Renal cortex interstitium (tissue), 11 donors: Measurements from ENCODE around the gene MFN2. TPM values are rescaled to one million over a fixed set of nuclear protein-coding genes. Genes with fewer than 3 reads are reported as not detected.

Experiments used
- DNase-seq, 11 donors: peaks; one replicate each; pipeline ENCODE4 v3.0.0-alpha.2; 2013; ENCODE audit warnings: low read depth in 9 of 11, low spot score in 4 of 11; ENCODE audit errors: extremely low read depth in 1 of 11
- polyA plus RNA-seq, 3 donors: library from polyadenylated mRNA; unstranded; fragments of 120-200 nt; gene quantifications; one replicate each; pipeline ENCODE4 v1.2.1, GENCODE V29; 2013; ENCODE audit not compliant: insufficient read length in 3 of 3

Gene MFN2
- polyA plus RNA-seq, 3 donors, result 60.7 to 67.0 (median 64.7) TPM

DNA sequence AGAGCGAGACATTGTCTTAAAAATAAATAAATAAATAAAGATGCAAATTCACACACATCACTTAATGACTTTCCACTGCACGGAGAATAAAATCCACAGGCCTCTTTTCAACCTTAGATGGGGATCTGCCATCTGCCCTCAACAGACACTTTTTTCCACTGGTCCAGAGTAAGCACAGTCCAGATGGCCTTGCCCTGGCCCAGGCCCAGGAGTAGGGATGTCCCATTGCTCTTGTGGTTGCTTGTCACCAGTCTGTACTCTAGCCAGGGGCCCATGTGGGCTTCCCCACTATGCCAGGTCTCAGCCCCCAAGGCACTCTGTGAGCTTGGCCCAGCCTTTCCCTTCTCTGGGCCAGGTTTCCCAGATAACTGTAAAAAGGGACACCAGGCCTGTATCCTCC, 28.3 kb upstream of the MFN2 start:
- no peak for DNase-seq

DNA sequence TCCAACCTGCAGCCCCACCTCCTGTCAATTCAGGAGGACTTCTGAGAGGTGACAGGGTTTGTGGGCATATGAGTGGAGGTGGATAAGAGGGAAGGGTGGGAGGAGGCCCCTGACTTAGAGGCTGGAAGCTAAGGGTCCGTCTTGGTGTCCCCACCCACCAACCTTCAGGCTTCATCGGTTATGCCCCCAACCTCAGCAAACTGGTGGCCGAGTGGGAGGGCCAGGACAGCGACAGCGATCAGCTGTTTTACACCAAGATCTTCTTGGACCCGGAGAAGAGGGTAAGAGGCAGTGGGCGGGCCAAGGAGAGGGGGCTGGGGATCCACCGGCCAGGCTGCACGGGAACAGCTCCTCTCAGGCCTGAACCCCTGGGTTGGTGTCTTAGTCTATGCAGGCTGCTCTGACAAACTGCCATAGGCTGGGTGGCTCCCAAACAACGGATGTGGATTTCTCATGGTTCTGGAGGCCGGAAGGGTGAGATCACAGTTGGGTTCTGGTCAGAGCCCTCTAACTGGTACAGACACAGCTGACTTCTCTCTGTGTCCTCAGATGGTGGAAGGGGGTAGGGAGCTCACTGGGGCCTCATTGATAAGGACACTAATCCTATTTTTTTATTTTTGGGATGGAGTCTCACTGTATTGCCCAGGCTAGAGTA, 27.7 kb upstream of the MFN2 start:
- no peak for DNase-seq

DNA sequence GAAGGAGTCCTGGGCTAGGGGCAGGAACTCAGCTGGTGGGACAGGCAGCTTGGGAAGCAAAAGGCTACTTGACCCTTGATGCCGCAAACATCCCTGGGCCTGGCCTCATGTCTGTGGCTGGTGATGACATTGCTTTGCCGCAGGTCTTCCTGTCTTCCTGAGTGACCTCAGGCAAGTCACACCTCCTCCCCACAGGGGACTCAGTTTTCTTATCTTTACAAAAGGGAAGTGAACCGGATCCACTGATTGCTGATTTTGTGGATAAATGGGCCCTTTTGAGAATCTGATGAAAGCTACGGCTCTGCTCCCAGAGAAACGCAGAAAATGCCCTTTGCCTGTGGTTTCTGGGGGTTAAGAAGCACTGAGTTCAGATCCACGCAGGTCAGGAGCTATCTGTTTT, 25.0 kb upstream of the MFN2 start:
- DNase-seq, result no peak

DNA sequence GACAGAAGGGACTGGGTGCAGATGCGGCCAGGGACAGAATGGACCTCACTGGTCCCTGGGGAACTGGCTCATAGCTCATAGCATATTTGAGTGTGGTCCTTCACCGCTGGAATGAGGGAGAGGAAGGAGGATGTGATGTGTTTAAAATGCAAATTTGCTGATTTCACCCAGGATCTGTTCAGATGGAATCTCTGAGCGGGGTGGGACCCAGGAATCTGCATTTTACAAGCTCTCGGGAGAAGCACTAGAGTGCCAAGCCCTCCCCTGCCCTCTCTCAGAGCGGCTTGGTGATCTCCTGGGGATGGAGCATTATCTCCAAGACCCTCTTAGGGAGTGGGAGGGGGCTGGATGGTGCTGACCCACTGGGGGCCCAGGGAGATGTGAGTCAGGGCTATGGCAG, 22.8 kb upstream of the MFN2 start:
- DNase-seq, result no peak

DNA sequence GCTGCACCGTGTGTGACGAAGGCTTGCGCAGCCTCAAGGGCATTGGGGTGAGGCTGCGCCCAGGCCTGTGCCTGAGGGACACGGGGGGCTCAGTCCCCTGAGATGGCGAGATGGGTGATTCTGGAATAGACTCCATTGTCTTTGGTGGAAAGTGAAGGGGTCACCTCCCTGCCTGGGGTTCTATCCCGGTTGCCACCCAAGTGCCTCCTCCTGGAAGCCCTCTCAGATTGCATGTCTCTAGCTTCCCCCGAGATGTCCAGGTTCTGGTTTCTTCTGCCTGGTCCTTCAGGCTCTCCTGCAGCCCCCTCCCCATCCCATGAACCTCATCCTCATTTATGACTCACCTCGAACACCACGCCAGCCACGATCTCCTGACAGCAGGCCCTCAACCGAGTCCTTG, 22.3 kb upstream of the MFN2 start:
- DNase-seq, result no peak

DNA sequence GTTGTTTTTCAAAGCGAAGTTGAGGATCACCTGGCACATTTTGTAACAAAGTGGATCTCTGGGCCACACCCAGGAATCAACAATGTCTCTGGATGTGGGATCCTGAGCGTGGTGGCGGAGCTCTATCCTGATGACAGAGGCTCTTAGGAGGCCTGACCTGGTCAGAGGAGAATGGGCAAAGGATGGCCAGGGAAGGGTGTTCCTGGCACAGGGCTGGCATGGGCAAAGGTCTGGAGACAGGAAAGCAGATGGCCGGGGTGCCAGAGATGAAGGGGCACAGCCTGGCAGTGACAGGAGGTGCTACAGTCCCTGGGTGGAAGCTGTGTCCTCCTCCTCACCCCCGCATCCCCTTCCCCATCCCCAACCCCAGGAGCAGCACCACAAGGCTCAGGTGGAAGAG, 20.0 kb upstream of the MFN2 start:
- DNase-seq, result no peak

DNA sequence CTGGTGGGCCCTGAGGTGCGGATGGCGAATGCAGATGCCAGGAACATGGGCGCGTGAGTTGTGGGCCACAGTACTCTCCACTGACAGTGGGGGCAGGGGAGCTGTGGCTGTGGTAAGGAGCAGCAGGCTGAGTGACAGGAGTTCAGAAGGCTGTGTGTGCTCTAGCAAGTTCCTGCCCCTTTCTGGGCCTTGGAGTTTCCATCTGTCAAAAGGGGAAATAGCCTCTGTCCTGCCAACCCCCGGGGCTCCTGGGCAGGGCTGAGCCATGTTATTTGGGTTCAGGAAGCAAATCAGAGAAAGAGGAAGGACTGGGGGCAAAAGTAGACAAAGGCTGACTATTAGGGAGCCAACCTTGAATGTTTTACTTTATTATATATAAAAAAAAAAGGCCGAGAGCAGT, 19.5 kb upstream of the MFN2 start:
- no peak for DNase-seq

DNA sequence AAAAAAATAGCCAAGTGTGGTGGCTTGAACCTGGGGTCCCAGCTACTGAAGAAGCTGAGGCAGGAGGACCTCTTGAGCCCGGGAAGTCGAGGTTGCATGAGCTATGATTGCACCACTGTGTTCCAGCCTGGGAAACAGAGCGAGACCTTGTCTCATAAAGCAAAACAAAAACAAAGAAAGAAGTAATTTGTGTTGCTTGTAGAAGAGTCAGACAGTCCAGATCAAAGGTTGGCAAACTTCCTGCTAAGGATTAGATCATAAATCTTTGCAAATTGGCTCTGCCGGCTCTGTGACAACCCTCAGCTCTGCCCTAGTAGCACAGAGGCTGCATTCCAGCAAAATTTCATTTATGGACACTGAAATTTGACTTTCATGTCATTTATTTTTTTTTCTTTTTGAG, 19.0 kb upstream of the MFN2 start:
- peak in 8 of 11 donors; percentile 47 to 76 (median 57) for DNase-seq

DNA sequence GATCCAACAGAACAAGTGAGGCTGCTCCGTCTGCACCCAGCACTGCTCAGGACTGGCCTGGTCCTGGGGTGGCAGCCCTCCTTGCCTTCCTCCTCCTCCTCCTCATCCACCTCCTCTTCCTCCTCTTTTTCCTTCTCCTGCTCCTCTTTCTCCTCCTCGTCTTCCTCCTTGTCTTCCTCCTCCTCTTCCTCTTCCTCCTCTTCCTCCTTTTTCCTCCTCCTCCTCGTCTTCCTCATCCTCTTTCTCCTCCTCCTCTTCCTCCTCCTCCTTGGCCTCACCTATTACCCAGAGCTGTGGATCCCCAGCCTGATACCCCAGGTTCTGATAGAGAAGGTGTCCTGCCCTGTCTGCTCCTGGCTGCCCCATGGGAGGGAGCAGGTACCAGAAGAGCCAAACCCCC, 16.6 kb upstream of the MFN2 start:
- DNase-seq, result no peak

DNA sequence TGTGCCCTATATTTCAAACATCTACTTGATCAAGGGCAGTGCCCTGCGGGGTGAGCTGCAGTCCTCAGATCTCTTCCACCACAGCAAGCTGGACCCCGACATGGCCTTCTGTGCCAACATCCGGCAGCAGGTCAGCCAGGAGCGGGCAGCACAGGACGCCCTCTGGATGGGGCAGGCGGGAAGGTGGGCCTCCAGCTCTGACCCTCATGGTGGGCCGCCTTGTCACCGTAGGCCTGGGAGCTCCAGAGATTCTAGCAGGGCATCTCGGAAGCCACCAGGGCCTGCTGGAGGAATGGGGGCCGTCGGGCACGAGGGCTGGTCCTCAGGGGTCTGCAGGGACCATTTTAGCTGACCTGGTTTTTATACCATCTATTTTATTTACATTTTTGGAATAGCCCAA, 15.6 kb upstream of the MFN2 start:
- no peak for DNase-seq

DNA sequence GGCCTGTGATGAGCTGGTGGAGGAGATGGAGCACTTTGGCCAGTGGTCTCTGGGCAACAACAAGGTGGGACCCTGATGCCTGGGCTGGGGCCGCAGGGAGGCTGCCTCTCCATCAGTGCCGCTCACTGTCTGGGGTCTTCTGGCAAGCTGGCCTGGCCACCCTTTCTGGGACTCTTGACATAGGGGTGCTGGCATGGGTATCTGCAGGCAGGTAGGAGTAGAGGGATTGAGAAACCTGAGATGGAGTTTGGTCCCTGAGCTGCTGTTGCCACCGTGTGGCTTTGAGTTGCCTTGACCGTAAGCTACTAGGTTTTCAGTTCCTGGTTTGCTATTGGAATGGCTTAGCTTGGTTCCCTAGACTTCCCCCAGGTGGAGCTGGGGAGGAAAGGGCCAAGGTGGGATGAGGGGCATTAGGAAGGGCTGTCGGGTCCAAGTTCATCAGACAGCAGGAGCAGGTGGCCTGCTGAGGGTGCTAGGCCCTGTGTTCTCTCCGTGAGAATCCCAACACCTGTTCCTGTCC, 13.2 kb upstream of the MFN2 start:
- peak in 9 of 11 donors; percentile 23 to 59 (median 44) for DNase-seq

DNA sequence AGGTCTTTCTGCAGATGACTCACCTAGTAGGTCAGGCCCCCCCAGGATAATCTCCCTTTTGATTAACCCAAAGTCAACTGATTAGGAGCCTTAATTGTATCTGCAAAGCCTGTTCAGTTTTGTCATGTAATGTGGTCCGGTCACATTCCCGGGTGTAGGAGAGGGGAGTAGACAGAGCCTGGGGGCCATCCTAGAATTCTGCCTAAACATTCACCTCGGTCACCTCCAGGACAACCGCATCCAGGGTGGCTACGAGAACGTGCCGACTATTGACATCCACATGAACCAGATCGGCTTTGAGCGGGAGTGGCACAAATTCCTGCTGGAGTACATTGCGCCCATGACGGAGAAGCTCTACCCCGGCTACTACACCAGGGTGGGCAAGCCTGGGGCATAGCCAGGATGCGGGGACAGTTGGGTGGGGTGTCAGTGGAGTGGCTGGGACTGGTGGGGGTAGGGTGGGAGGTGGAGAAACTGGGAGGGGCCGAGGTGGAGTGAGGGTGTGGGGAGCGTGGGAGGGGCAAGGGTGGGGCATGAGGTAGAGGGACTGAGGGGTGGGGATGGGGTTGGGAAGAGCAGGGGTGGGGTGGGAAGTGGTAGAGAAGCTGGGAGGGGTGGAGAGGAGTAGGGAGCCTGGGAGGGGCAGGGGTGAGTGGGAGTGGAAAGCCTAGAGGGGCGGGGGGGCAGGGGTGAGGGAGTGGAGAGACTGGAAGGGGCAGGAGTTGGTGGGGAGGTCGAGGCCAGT, 9.6 kb upstream of the MFN2 start:
- no peak for DNase-seq

DNA sequence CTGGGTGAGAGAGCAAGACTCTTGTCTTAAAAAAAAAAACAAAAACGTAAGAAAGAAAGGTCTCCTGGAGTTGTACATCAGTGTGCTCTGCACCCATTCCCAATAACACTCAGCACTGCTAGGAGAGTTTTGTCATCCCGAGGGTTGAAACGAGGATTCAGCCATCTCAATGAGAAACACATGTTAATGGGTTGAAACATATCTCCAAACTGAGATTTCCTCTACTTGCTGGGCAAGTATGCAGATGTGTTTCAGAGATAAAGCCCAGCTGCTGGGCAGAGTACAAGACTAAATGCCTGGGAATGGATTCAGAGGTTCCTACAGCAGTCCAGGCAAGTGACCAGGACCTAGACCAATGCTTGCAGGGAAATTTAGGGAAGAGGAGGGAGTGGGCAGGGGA, 2.6 kb upstream of the MFN2 start:
- DNase-seq, result no peak

DNA sequence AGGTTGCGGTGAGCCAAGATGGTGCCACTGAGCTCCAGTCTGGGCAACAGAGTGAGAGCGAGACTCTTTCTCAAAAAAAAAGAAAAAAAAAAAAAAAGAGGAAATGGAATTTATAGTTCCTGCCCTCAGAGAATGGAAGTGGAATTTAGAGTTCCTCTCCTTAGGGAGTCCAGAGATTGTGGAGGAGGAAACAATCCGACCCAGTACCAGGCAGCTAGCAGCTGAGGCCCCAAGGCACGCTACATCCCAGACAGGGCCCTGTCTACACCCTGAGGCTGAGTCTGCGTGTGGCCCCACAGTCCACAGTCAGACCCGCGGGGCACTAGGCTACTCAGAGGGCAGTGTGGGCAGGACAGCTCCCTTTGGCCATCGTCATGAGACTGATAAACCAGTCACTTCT, 1.9 kb upstream of the MFN2 start:
- DNase-seq, result no peak

DNA sequence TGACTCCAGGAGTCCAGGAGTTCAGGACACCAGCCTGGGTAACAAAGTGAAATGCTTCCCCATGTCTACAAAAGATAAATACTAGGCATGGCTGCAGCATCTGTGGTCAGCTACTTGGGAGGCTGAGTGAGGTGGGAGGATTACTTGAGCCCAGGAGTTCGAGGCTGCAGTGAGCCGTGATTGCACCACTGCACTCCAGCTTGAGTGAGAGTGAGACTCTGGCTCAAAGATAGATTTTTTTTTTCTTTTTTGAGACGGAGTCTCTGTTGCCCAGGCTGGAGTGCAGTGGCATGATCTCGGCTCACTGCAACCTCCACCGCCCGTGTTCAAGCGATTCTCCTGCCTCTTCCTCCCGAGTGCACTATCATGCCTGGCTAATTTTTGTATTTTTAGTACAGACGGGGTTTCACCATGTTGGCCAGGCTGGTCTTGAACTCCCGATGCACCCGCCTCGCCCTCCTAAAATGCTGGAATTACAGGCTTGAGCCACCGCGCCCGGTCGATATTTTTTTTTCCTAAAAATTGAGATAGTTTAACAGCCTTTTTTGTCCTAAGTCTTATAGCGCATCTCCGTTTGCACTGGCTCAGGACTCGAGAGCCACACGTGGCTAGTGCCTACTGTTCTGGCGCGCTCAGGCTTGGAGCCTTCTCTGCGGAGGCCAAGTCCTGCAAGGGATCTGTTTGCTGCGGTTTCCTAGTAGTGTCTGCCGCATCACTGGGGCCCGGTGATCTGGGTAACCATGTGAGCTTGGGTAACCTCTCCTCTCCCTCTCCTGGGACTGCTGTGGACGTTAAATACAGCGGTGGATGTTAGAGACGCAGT, 1.0 kb upstream of the MFN2 start:
- DNase-seq, result no peak

DNA sequence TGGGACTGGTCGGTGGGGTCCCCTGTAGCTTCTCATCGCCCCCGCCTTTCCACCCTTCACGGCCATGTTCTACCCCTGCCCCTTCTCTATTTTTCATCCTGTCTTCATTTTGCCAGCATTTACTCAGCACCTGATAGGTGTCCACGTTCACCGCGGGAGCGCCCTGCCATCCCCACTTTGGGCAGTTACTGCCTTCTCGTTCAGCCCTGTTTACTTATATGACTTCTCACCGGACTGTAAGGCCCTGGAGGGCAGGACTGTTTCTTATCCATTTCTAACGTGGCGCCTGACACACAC, 380 bp downstream of the MFN2 start:
- no peak for DNase-seq

DNA sequence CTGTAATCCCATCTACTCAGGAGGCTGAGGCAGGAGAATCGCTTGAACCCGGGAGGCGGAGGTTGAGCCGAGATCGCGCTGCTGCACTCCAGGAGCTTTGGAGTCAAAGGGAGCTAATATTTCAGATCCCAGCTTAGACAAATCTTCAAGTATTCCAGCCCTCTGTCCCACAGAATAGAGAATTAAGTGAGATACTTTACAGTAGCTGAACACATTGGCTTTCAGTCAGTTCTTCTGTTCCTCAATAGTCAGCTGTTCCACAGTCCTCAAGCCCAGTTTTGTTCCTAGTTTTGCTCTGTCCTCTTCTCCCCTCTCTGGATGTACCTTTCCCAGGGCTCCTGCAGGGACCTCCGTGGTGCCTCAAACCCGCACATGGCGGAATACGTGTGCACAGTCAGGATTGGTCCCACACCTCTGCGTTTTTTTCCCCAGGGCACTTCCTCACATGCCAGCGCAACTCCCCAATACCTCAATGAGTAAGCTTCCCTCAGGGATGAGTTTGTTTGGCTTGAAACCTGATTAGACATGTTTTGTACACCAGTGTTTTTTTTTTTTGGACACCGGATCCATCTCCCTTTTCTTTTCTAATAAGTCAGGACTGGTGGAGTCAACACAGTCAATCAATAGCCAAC, 1.2 kb downstream of the MFN2 start:
- no peak for DNase-seq

DNA sequence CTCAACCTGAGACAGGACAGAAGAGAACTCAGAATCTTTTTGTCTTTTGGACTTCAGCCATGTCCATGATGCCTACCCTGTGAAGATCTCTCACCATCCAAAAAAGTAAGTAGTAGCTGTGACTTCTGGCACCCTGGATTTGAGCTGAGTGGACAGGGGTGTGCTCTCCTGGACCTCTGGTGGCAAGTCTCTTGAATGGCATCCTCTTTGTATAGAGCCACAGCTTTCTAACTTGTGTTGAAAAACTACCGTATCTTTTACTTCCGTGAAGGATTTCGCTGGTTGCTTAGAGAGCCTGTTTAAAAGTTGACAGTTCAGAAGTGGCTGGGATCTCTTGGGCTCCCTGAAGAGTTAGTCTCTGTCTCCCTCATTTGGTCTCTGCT, 1.8 kb downstream of the MFN2 start:
- no peak for DNase-seq

DNA sequence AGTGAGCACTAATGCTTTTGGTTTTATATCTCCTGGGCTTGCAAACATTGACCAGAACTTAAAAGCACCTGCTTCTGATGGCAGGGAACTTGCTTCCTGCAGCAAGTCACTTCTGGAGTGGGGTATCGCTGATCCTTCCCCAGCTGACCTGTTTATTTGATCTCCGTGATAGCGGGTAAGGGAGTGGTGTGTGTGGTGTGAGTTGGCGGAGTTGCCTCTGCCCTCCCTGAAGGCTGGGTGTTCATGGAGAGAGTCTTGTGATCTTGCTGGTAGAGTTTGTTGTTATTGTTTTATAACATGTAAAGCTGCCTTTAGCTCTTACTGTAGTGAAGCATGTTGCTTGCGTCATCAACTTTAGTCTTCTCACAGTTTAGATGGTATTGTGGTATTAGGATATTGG, 3.9 kb downstream of the MFN2 start:
- no peak for DNase-seq

DNA sequence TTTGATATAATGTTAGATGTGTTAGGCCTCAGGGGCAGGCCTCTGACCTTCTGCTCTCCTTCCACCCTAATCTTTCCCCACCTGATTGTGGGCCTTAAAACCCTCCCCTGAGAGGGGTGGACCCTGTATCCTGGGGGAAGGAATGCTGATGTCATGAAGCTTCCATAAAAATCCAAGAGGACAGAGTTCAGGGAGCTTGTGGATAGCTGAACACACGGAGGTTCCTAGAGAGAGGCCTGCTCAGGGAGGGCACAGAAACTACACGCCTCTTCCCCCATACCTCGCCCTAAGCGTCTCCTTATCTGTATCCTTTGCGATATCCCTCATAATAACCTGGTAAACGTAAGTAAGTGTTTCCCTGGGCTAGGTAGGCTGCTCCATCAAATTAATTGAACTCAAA, 4.3 kb downstream of the MFN2 start:
- DNase-seq, result no peak
